GM06990 (cell line): ENCODE results near the gene PARG.
"Not testable (repeated sequence)": the region's sequence is repeated elsewhere in the genome, so short reads cannot be mapped to it uniquely, and the experiment has no call there.

Experiments
- DNase-seq: peaks from one replicate; pipeline ENCODE4 v3.0.0-alpha.2; 2011; ENCODE audit not compliant: insufficient read length; ENCODE audit errors: extremely low read depth
- H3K27me3 ChIP-seq: replicated peaks from 2 replicates; pipeline ENCODE4 v1.6.0; 2011; ENCODE audit warnings: low read length; ENCODE audit not compliant: control insufficient read depth, insufficient read depth
- H3K36me3 ChIP-seq: 2 replicates; pipeline ENCODE4 v1.5.1; 2011; ENCODE audit warnings: low read length; ENCODE audit not compliant: control insufficient read depth, insufficient read depth
- H3K4me3 ChIP-seq: replicated peaks from 2 replicates; pipeline ENCODE4 v1.5.1; 2011; ENCODE audit warnings: low read depth, mild to moderate bottlenecking, control low read depth, low read length
- TF ChIP-seq, protein P1 (sequence below): IDR thresholded peaks from 2 replicates; pipeline ENCODE4 v1.5.1; 2011; ENCODE audit warnings: low read length, control low read depth, mild to moderate bottlenecking, inconsistent platforms; ENCODE audit not compliant: insufficient read depth, poor library complexity, severe bottlenecking

The PARG gene

DNA sequence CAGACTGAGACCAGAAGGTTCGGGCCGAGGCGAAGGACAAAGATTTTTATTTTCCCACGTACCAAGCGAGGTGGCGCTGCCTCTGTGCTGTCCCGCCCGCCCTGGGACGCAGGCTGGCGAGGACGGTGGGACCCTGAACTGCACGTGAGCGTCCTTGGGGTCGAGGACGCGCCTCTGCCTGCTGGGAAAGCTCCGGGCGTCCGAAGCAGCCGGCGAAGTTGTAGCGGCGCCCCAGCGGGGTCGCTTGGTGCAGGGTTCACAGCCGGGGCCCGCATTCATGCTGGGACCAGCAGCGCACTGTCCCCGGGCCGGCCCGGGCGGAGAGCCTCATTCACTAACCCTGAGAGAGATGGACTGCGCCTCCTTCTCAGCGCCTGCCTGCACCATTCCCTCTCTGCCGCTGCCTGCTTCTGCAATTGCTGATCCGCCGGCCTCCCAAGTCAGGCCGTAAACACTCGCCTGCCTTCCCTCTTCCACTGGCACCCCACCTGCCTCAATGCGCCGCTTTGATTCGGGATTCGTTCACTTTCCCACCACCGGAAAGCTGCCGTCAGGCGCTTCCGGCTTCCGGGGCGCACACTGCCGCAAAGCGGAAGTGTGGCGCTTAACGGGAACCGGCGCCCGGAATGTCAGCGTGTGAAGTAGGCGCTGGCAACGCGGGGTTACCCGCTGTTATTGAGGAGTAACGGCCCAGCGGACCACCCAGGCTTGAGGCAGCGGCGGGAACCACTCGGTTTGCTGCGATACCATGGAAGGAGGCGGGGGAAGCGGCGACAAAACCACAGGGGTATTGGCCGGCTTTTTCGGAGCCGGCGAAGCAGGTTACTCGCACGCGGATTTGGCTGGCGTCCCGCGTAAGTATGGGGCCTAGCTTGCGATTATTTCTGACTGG, at the start of gene PARG, which contains the start of gene TIMM23B:
Gene PARG, minus strand, starts transcription at position 581 of the 892 bp plus-strand sequence. Its CDS starts 302 bp downstream, at position 279.
Gene TIMM23B, plus strand, starts transcription at position 607 of the 892 bp plus-strand sequence. Its CDS starts 142 bp downstream, at position 749.
- peak within 1 kb of the TSS; percentile 78 for H3K4me3 ChIP-seq
- TF ChIP-seq, protein P1, sequence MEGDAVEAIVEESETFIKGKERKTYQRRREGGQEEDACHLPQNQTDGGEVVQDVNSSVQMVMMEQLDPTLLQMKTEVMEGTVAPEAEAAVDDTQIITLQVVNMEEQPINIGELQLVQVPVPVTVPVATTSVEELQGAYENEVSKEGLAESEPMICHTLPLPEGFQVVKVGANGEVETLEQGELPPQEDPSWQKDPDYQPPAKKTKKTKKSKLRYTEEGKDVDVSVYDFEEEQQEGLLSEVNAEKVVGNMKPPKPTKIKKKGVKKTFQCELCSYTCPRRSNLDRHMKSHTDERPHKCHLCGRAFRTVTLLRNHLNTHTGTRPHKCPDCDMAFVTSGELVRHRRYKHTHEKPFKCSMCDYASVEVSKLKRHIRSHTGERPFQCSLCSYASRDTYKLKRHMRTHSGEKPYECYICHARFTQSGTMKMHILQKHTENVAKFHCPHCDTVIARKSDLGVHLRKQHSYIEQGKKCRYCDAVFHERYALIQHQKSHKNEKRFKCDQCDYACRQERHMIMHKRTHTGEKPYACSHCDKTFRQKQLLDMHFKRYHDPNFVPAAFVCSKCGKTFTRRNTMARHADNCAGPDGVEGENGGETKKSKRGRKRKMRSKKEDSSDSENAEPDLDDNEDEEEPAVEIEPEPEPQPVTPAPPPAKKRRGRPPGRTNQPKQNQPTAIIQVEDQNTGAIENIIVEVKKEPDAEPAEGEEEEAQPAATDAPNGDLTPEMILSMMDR, result peak; percentile 10
- not testable (repeated sequence) for H3K36me3 ChIP-seq

DNA sequence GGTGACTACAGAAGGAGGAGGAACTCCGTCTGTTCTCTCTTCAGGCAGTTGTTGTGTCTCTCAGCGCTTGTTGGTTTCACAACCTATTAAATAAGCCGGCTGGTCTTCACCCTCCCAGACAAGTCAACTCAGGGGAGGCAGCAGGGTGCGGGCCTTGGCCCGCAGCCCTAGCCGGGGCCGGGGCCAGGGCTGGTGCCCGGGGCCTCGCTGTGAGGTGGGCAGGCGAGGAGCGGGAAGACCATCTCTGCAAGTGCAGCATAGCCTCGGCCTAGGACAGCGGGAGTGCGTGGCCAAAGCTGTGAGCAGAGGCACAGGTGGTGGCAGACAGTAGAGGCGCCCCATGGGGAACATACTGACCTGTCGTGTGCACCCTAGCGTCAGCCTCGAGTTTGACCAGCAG, 46.5 kb upstream of the PARG start, which contains the start of gene AGAP6:
Gene AGAP6, plus strand, starts transcription at position 31 of the 400 bp plus-strand sequence. Its CDS starts 310 bp downstream, at position 341.
- H3K27me3 ChIP-seq, DNase-seq, H3K4me3 ChIP-seq, H3K36me3 ChIP-seq: not testable (repeated sequence)

More for the DNA sequence above, at the start of gene PARG, which contains the start of gene TIMM23B:
- DNase-seq, result peak; percentile 80
- H3K27me3 ChIP-seq, result not testable (repeated sequence)

DNA sequence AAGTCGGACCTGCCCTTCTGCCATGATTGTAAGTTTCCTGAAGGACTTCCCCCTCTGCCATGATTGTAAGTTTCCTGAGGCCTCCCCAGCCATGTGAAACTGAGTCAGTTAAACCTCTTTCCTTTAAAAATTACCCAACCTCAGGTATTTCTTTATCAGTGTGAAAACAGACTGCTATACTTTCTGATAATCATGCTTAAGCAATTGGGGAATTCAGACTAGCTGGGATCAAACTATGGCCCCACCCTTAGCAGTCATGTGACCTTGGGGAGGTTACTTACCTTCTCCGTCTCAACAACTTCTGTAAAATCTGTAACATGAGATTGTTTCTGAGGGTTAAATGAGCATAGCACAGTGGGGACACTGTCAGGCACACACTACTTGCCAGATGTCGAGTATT, 45.4 kb upstream of the PARG start:
- not testable (repeated sequence) for H3K4me3 ChIP-seq, H3K27me3 ChIP-seq, DNase-seq, H3K36me3 ChIP-seq

DNA sequence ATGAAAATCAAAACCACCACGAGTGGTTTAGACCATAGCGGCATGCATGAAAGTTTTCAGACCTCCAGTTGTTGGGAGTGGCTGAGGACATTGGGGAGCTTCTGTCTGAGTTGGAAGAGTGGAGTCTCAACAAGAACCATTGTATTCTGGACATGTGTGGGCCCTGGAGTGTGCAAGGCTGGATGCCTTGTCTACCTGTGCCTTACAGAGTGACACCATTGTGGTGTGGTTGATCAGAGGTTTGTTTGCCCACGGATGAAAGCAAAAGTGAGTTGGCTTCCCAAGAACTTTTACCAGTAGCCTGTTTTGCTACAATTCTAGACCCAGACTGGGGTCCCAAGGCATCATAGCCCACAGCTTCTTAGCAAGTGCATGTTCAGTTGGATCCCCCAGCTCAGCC, 35.9 kb upstream of the PARG start:
- not testable (repeated sequence) for H3K4me3 ChIP-seq, H3K27me3 ChIP-seq, H3K36me3 ChIP-seq, DNase-seq

DNA sequence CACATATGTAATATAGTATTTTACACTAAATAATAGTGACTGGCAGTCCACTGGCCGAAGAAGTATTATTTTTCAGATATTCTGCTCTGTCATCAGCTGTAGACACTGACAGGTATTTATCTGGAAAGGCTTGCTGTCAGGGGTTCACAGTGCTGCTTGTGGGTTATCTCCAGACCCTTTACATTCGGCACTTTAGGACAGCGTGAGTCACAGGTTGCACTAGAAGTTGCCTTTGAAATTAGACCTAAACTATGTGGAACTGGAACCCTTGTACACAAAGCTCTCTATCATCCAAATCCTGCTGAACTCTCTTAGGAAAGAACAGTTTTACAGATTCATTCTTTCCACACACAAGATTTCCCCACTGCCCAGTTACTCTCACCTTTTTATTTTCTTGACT, 30.3 kb upstream of the PARG start:
- not testable (repeated sequence) for H3K36me3 ChIP-seq, H3K4me3 ChIP-seq, DNase-seq, H3K27me3 ChIP-seq

DNA sequence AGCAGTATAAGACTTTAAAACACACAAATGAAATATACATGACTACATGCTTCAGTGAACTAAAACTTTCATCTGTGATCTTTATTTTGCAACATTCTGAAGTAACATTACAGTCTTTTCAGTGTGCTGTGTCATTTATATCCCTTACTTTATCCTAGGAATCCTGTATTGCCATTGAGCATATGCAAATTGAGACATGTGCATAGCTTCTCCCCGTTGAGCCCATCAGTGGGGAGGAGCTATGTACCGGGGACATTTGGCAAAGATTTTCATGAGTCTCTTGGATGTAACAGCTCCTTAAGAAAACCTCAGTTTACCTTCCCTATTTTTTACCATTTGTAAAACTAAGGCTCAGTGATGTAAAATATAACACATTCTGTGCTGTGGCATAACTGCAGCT, 29.6 kb upstream of the PARG start:
- not testable (repeated sequence) for H3K27me3 ChIP-seq, DNase-seq, H3K36me3 ChIP-seq, H3K4me3 ChIP-seq

DNA sequence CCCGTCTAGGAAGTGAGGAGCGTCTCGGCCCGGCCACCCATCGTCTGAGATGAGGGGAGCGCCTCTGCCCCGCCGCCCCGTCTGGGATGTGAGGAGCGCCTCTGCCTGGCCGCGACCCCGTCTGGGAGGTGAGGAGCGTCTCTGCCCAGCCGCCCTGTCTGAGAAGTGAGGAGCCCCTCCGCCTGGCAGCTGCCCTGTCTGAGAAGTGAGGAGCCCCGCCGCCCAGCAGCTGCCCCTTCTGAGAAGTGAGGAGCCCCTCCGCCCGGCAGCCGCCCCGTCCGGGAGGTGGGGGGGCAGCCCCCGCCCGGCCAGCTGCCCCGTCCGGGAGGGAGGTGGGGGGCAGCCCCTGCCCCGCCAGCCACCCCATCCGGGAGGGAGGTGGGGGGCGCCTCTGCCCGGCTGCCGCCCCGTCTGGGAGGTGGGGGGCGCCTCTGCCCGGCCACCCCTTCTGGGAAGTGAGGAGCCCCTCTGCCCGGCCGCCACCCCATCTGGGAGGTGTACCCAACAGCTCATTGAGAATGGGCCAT, 28.6 kb upstream of the PARG start:
- H3K4me3 ChIP-seq, H3K27me3 ChIP-seq, DNase-seq, H3K36me3 ChIP-seq: not testable (repeated sequence)

DNA sequence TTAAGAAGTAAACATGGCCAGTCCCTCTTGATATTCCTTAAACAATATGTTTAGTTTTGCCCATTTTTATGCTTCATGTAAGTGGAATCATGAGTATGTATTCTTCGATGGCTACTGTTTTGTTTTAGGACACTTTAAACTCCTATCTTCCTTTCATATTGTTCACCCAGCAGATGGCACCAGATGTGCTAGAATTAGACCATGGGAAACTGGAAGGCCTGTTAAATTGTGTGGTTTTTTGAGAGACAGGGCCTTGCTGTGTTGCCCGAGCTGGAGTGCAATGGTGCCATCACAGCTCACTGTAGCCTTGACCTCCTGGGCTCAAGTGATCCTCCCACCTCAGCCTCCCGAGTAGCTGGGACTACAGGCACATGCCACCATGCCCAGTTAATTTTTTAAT, 11.3 kb upstream of the PARG start:
- not testable (repeated sequence) for DNase-seq

DNA sequence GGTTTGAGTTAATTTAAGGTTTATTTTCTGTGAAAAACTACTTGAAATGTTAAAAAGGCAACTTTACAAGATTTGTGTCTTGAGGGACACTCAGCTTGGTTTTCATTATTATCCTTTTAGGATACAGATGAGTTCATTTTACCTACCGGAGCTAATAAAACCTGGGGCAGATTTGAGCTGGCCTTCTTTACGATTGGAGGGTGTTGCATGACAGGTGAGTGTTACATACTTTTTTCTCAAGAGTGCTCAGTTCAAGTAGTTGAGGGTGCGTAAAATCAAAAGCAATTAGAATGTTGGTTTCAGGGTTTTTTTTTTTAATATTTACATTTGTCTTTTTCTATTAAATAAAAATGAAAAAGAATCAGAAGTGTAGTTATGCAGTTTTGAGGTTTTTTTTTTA, 10.2 kb upstream of the PARG start:
- not testable (repeated sequence) for H3K27me3 ChIP-seq, DNase-seq, H3K4me3 ChIP-seq, H3K36me3 ChIP-seq

More for the DNA sequence above, 11.3 kb upstream of the PARG start:
- H3K27me3 ChIP-seq, H3K4me3 ChIP-seq, H3K36me3 ChIP-seq: not testable (repeated sequence)

DNA sequence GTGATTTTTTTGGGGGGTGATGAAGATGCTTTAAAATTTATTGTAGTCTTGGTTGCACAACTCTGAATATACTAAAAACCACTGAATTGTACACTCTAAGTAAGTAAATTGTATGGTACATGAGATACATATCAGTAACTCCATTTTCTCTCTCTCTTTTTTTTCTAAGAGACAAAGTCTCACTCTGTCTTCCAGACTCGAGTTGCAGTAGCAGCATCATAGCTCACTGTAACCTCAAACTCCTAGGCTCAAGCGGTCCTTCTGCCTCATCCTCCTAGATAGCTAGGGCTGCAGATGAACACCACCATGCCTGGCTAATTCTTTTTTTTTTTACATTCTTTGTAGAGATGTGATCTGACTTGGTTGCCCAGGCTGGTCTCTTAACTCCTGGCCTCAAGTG, 6.9 kb upstream of the PARG start:
- not testable (repeated sequence) for DNase-seq, H3K36me3 ChIP-seq, H3K27me3 ChIP-seq, H3K4me3 ChIP-seq

DNA sequence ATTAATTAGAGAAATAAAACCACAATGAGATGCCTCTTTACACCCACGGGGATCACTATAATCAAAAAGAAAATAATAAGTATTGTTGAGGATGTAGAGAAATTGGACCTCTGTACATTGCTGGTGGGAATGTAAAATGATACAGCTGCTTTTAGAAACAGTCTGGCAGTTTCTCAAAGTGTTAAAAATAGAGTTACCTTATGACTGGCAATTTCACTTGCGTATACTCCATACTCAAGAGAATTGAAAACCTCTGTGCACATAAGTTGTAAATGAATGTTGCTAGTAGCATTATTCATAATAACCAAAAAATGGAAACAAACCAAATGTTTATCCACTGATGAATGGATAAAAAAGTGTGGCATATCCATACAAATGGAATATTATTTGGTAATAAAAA, 6.3 kb upstream of the PARG start:
- not testable (repeated sequence) for H3K4me3 ChIP-seq, H3K27me3 ChIP-seq, DNase-seq, H3K36me3 ChIP-seq

DNA sequence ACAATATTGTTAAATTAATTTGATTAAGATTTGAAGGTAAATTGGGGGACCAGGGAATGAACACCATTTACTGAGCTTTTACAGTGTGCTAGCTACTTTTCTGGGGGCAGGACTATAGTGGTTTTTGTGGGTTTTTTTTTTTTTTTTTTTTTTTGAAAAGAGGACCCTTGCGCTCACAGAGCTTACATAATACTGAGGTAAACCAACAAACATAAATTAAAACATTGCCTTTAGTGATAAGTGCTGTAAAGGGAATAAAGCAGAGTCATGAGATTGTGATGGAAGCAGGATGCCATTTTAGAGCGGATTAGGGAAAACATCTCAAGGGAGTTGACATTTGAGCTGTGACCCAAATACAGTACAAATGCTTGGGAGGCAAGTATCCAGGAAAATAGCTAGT, 1.8 kb upstream of the PARG start:
- not testable (repeated sequence) for H3K4me3 ChIP-seq, DNase-seq, H3K27me3 ChIP-seq, H3K36me3 ChIP-seq

DNA sequence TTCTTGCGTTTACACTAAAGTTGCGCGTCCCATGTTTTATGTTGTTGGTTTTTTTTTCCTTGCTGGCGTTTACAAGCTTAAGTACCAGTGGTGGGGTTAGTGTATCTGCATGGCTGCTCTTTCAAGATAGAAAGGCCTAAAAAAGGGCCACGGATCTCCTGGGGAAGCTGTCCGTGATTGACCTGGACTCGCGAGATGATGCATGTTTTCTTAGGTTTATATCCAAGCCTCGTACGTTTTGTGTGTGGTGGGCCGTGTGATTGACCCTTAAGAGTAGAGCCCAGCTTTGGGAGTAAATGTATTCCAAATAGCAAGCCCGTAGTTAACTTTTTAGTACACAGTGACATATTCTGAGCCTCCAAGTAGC, 495 bp upstream of the PARG start:
- peak overlapping the region; percentile 78 for H3K4me3 ChIP-seq
- not testable (repeated sequence) for DNase-seq, H3K36me3 ChIP-seq

More for the DNA sequence above, 495 bp upstream of the PARG start:
- not testable (repeated sequence) for H3K27me3 ChIP-seq
